Measurements from ENCODE around the gene TSPO. TPM values are rescaled to one million over a fixed set of nuclear protein-coding genes. Genes with fewer than 3 reads are reported as not detected.

TSPO gene
- total and polyA plus RNA-seq, 2 experiments from 2014 or later: 34.6 to 44.7 TPM

- Mint-ChIP-seq H3K4me1 (peaks cover 3% of the 10 kb centered on the region; the same call in 2 of the 3 replicates), H3K36me3 (ENCODE audit: low read depth) (peaks cover 18% of the 10 kb centered on the region), H3K4me3 (no peak overlapping the region), H3K27me3 (ENCODE audit: insufficient read depth, low read depth, poor library complexity) (peaks cover 11% of the 10 kb centered on the region), H3K27ac (no peak overlapping the region), H3K9me3 (peaks cover 3% of the 10 kb centered on the region; the same call in 1 of the 3 replicates)
- Histone ChIP-seq H3K9me2 (ENCODE audit: insufficient read depth) (no peaks in the 10 kb centered on the region), H3K4me1 (ENCODE audit: insufficient read depth) (no peaks in the 10 kb centered on the region), H3K27me3 (ENCODE audit: insufficient read depth) (no peaks in the 10 kb centered on the region), H4K20me1 (replicated peaks; ENCODE audit: insufficient read depth) (no peaks in the 10 kb centered on the region), H3K4me3 (no peak overlapping the region), H3K4me2 (no peak overlapping the region), H3K36me3 (ENCODE audit: insufficient read depth) (no peaks in the 10 kb centered on the region), H3K79me2 (replicated peaks; ENCODE audit: insufficient read depth) (no peaks in the 10 kb centered on the region), H2AFZ (no peak overlapping the region), H3K27ac (ENCODE audit: low read depth) (no peak overlapping the region), H3F3A (replicated peaks; ENCODE audit: low read depth) (0 out of 2 replicates have a peak, but pooled peaks cover 5% of the 10 kb centered on the region)
- TF ChIP-seq CTCF (conservative IDR thresholded peaks at IDR 0.05; ENCODE audit: low read depth in 2 of 2): no peak
- TF ChIP-seq CREB1 (CRISPR knock-in tag; IDR thresholded peaks at IDR 0.05; ENCODE audit: low read depth): no peak
- TF ChIP-seq STAT1 (IDR thresholded peaks at IDR 0.05; ENCODE audit: unreplicated experiment): no peak
- TF ChIP-seq POLR2AphosphoS5 (IDR thresholded peaks at IDR 0.05; ENCODE audit: low read depth): no peak
- no peak for TF ChIP-seq EZH2 (IDR thresholded peaks at IDR 0.05; ENCODE audit: low read depth, unreplicated experiment)
- TF ChIP-seq REST (IDR thresholded peaks at IDR 0.05; ENCODE audit: unreplicated experiment): no peak
- no peak for TF ChIP-seq ZNF331 (CRISPR knock-in tag; IDR thresholded peaks at IDR 0.05; ENCODE audit: low read depth)
- TF ChIP-seq ZNF114 (CRISPR knock-in tag; IDR thresholded peaks at IDR 0.05): no peak
- no peak for TF ChIP-seq NANOG (IDR thresholded peaks at IDR 0.05; ENCODE audit: borderline replicate concordance)
- TF ChIP-seq JUNB (IDR thresholded peaks at IDR 0.05; ENCODE audit: unreplicated experiment): no peak
- TF ChIP-seq, protein P1, sequence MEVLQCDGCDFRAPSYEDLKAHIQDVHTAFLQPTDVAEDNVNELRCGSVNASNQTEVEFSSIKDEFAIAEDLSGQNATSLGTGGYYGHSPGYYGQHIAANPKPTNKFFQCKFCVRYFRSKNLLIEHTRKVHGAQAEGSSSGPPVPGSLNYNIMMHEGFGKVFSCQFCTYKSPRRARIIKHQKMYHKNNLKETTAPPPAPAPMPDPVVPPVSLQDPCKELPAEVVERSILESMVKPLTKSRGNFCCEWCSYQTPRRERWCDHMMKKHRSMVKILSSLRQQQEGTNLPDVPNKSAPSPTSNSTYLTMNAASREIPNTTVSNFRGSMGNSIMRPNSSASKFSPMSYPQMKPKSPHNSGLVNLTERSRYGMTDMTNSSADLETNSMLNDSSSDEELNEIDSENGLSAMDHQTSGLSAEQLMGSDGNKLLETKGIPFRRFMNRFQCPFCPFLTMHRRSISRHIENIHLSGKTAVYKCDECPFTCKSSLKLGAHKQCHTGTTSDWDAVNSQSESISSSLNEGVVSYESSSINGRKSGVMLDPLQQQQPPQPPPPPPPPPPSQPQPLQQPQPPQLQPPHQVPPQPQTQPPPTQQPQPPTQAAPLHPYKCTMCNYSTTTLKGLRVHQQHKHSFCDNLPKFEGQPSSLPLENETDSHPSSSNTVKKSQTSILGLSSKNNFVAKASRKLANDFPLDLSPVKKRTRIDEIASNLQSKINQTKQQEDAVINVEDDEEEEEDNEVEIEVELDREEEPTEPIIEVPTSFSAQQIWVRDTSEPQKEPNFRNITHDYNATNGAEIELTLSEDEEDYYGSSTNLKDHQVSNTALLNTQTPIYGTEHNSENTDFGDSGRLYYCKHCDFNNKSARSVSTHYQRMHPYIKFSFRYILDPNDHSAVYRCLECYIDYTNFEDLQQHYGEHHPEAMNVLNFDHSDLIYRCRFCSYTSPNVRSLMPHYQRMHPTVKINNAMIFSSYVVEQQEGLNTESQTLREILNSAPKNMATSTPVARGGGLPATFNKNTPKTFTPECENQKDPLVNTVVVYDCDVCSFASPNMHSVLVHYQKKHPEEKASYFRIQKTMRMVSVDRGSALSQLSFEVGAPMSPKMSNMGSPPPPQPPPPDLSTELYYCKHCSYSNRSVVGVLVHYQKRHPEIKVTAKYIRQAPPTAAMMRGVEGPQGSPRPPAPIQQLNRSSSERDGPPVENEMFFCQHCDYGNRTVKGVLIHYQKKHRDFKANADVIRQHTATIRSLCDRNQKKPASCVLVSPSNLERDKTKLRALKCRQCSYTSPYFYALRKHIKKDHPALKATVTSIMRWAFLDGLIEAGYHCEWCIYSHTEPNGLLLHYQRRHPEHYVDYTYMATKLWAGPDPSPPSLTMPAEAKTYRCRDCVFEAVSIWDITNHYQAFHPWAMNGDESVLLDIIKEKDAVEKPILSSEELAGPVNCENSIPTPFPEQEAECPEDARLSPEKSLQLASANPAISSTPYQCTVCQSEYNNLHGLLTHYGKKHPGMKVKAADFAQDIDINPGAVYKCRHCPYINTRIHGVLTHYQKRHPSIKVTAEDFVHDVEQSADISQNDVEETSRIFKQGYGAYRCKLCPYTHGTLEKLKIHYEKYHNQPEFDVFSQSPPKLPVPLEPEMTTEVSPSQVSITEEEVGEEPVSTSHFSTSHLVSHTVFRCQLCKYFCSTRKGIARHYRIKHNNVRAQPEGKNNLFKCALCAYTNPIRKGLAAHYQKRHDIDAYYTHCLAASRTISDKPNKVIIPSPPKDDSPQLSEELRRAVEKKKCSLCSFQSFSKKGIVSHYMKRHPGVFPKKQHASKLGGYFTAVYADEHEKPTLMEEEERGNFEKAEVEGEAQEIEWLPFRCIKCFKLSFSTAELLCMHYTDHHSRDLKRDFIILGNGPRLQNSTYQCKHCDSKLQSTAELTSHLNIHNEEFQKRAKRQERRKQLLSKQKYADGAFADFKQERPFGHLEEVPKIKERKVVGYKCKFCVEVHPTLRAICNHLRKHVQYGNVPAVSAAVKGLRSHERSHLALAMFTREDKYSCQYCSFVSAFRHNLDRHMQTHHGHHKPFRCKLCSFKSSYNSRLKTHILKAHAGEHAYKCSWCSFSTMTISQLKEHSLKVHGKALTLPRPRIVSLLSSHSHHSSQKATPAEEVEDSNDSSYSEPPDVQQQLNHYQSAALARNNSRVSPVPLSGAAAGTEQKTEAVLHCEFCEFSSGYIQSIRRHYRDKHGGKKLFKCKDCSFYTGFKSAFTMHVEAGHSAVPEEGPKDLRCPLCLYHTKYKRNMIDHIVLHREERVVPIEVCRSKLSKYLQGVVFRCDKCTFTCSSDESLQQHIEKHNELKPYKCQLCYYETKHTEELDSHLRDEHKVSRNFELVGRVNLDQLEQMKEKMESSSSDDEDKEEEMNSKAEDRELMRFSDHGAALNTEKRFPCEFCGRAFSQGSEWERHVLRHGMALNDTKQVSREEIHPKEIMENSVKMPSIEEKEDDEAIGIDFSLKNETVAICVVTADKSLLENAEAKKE (CRISPR knock-in tag; IDR thresholded peaks at IDR 0.05): no peak
- no peak for TF ChIP-seq EZH2phosphoT487 (IDR thresholded peaks at IDR 0.05; ENCODE audit: unreplicated experiment)
- TF ChIP-seq, protein P2, sequence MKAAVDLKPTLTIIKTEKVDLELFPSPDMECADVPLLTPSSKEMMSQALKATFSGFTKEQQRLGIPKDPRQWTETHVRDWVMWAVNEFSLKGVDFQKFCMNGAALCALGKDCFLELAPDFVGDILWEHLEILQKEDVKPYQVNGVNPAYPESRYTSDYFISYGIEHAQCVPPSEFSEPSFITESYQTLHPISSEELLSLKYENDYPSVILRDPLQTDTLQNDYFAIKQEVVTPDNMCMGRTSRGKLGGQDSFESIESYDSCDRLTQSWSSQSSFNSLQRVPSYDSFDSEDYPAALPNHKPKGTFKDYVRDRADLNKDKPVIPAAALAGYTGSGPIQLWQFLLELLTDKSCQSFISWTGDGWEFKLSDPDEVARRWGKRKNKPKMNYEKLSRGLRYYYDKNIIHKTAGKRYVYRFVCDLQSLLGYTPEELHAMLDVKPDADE (IDR thresholded peaks at IDR 0.05): no peak
- ATAC-seq (no peak), DNase-seq (ENCODE audit: low spot score) (no peak)
These were observed 12.0 kb downstream of the TSPO start for GRCh38 chr22:43163241-43163795.
